HFFc6 (cell line): ENCODE results near the gene TCF25. TPM values are rescaled to one million over a fixed set of nuclear protein-coding genes. Genes with fewer than 3 reads are reported as not detected.

Experiments
- DNase-seq: peaks from one replicate; pipeline ENCODE4 v3.0.0-alpha.2; 2018
- H3K27ac Mint-ChIP-seq: 2 replicates; pipeline ENCODE4 v1.8.0; 2020; ENCODE audit warnings: mild to moderate bottlenecking, mixed read lengths
- H3K27me3 Mint-ChIP-seq: 2 replicates; pipeline ENCODE4 v1.8.0; 2021; ENCODE audit warnings: mild to moderate bottlenecking, moderate library complexity, mixed read lengths; ENCODE audit not compliant: insufficient read depth
- H3K36me3 Mint-ChIP-seq: 2 replicates; pipeline ENCODE4 v1.8.0; 2021; ENCODE audit warnings: low read depth, mixed read lengths
- H3K4me1 Mint-ChIP-seq: 2 replicates; pipeline ENCODE4 v1.8.0; 2020; ENCODE audit warnings: low read depth, mixed read lengths
- H3K4me3 Mint-ChIP-seq: 2 replicates; pipeline ENCODE4 v1.8.0; 2020; ENCODE audit warnings: mild to moderate bottlenecking, moderate library complexity, mixed read lengths
- H3K9me3 Mint-ChIP-seq: 2 replicates; pipeline ENCODE4 v1.8.0; 2020; ENCODE audit warnings: mild to moderate bottlenecking, mixed read lengths
- CTCF ChIP-seq: fragments of 200-600 bp; sonication (generic); IDR thresholded peaks from 2 replicates; pipeline ENCODE4 v1.5.0; 2021; ENCODE audit warnings: antibody characterized with exemption, mild to moderate bottlenecking
- total RNA-seq, 6 experiments: library from RNA; stranded (reverse); fragmentation: NEBNext Ultra II Directional; extraction: Animal tissue kit (Norgen Biotek cat#: 25700); gene quantifications; 2 replicates in 1 of 6; 3 replicates in 5 of 6; pipeline ENCODE4 v1.2.3, GENCODE V29; 2021

TCF25 gene
- total RNA-seq, 6 experiments from 2014 or later: 157 to 202 (median 170) TPM

- H3K4me3 Mint-ChIP-seq: no peak overlapping the region
- DNase-seq: no peak
- no peaks in the 10 kb centered on the region for H3K9me3 Mint-ChIP-seq
- H3K27ac Mint-ChIP-seq: no peak overlapping the region
- no peaks in the 10 kb centered on the region; the same call in 1 of the 2 replicates for H3K27me3 Mint-ChIP-seq
- H3K36me3 Mint-ChIP-seq: no peaks in the 10 kb centered on the region
- peaks cover 7% of the 10 kb centered on the region for H3K4me1 Mint-ChIP-seq
- TF ChIP-seq CTCF: no peak
Measured at GRCh38 chr16:89944773-89945172, 71.4 kb downstream of the TCF25 start.

- no peaks in the 10 kb centered on the region for H3K36me3 Mint-ChIP-seq
- no peaks in the 10 kb centered on the region; the same call in 1 of the 2 replicates for H3K27me3 Mint-ChIP-seq
- no peak overlapping the region for H3K4me3 Mint-ChIP-seq
- H3K4me1 Mint-ChIP-seq: peaks cover 12% of the 10 kb centered on the region
- no peak overlapping the region for H3K27ac Mint-ChIP-seq
- no peaks in the 10 kb centered on the region for H3K9me3 Mint-ChIP-seq
- DNase-seq: no peak
- 0 out of 2 replicates have a peak, but pooled peaks have one; percentile 12 for TF ChIP-seq CTCF
Measured at GRCh38 chr16:89945654-89946053, 72.3 kb downstream of the TCF25 start.

GRCh38 chr16:89946515-89946914, 73.1 kb downstream of the TCF25 start:
- DNase-seq: no peak
- Mint-ChIP-seq H3K27ac (no peak overlapping the region), H3K4me3 (no peak overlapping the region), H3K4me1 (peaks cover 12% of the 10 kb centered on the region), H3K36me3 (no peaks in the 10 kb centered on the region), H3K27me3 (no peaks in the 10 kb centered on the region; the same call in 1 of the 2 replicates), H3K9me3 (no peaks in the 10 kb centered on the region)
- no peak for TF ChIP-seq CTCF

- DNase-seq: no peak
Measured at GRCh38 chr16:89949121-89949742, 75.8 kb downstream of the TCF25 start.

GRCh38 chr16:89949756-89950155, 76.4 kb downstream of the TCF25 start:
- Mint-ChIP-seq H3K27me3 (peaks cover 2% of the 10 kb centered on the region), H3K27ac (peak overlapping the region; percentile 16), H3K9me3 (no peaks in the 10 kb centered on the region), H3K4me1 (peaks cover 12% of the 10 kb centered on the region), H3K36me3 (no peaks in the 10 kb centered on the region), H3K4me3 (peak overlapping the region; percentile 84)
- no peak for TF ChIP-seq CTCF
- no peak for DNase-seq

More at GRCh38 chr16:89949121-89949742, 75.8 kb downstream of the TCF25 start:
- peak overlapping the region; percentile 16; the same call in 1 of the 2 replicates for H3K27ac Mint-ChIP-seq
- H3K4me3 Mint-ChIP-seq: peak overlapping the region; percentile 84
- no peak for TF ChIP-seq CTCF
- H3K4me1 Mint-ChIP-seq: peaks cover 12% of the 10 kb centered on the region
- no peaks in the 10 kb centered on the region for H3K36me3 Mint-ChIP-seq
- H3K9me3 Mint-ChIP-seq: no peaks in the 10 kb centered on the region
- no peaks in the 10 kb centered on the region; the same call in 1 of the 2 replicates for H3K27me3 Mint-ChIP-seq
